Body of pancreas (tissue), 4 donors: ENCODE data around the gene ZNF410.

ENCODE experiments used
- POLR2A ChIP-seq, 3 donors: fragments of 450-650 bp; IDR thresholded peaks; one replicate each; pipeline ENCODE4 v1.6.1; 2016; ENCODE audit warnings: antibody characterized with exemption in 3 of 3, mild to moderate bottlenecking in 2 of 3
- TF ChIP-seq, protein P1 (sequence below), 7 experiments: fragments of 450-650 bp in 4 of 7; fragments of 200-600 bp in 3 of 7; sonication (generic) in 3 of 7; IDR thresholded peaks; one replicate each; pipeline ENCODE4 v1.5.1; 2016 to 2019; ENCODE audit warnings: antibody characterized with exemption in 7 of 7

DNA sequence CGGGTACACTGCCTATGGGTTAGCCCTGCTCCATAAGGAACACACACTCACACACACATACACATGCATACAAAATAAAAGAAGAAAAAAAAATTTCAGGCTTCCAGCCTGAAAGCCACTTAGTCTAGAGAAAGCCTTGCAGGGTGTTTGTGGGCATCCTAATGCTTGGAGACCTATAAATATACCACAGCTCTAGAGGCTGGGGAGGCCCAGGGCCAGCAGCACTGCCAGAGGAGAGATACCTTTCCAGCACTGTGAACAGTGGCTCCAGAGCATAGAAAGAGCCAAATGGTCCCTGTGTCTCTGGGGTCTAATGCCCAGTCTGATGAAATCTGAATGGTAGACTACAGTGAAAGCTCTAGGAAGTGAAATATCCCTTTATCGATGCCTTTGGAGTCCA is 50.4 kb downstream of the ZNF410 start:
- TF ChIP-seq, protein P1, sequence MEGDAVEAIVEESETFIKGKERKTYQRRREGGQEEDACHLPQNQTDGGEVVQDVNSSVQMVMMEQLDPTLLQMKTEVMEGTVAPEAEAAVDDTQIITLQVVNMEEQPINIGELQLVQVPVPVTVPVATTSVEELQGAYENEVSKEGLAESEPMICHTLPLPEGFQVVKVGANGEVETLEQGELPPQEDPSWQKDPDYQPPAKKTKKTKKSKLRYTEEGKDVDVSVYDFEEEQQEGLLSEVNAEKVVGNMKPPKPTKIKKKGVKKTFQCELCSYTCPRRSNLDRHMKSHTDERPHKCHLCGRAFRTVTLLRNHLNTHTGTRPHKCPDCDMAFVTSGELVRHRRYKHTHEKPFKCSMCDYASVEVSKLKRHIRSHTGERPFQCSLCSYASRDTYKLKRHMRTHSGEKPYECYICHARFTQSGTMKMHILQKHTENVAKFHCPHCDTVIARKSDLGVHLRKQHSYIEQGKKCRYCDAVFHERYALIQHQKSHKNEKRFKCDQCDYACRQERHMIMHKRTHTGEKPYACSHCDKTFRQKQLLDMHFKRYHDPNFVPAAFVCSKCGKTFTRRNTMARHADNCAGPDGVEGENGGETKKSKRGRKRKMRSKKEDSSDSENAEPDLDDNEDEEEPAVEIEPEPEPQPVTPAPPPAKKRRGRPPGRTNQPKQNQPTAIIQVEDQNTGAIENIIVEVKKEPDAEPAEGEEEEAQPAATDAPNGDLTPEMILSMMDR (IDR thresholded peaks at IDR 0.05): no peak
- TF ChIP-seq POLR2A (IDR thresholded peaks at IDR 0.05): no peak
